HG03342 (cell line): ENCODE data around the gene GLIPR1L1.
"Not testable (repeated sequence)": the region's sequence is repeated elsewhere in the genome, so short reads cannot be mapped to it uniquely, and the experiment has no call there.

Source experiments
- ATAC-seq: cut with Tn5 transposase; IDR thresholded peaks from one replicate; pipeline ENCODE4 v1.9.1; 2021; ENCODE audit warnings: mild to moderate bottlenecking, moderate library complexity; ENCODE audit not compliant: unreplicated experiment

The GLIPR1L1 gene

GRCh38 chr12:75334384-75335030 lies at the start of gene GLIPR1L1:
TSS of gene GLIPR1L1 (plus strand) at chr12:75334670. CDS start at chr12:75334729, 59 bp downstream.
- peak; percentile 62 for ATAC-seq

- ATAC-seq, result no peak
These were observed 45.6 kb upstream of the GLIPR1L1 start for GRCh38 chr12:75288860-75289259.

- no peak for ATAC-seq
These were observed 44.7 kb upstream of the GLIPR1L1 start for GRCh38 chr12:75289753-75290152.

- no peak for ATAC-seq
These were observed 43.5 kb upstream of the GLIPR1L1 start for GRCh38 chr12:75291014-75291413.

- no peak for ATAC-seq
These were observed 40.1 kb upstream of the GLIPR1L1 start for GRCh38 chr12:75294336-75294735.

- ATAC-seq, result no peak
These were observed 39.7 kb upstream of the GLIPR1L1 start for GRCh38 chr12:75294797-75295196.

- ATAC-seq, result no peak
These were observed 32.2 kb upstream of the GLIPR1L1 start for GRCh38 chr12:75302225-75302624.

GRCh38 chr12:75302781-75303180 lies 31.7 kb upstream of the GLIPR1L1 start:
- no peak for ATAC-seq

- no peak for ATAC-seq
These were observed 28.8 kb upstream of the GLIPR1L1 start for GRCh38 chr12:75305412-75306332.

- ATAC-seq, result no peak
These were observed 26.2 kb upstream of the GLIPR1L1 start for GRCh38 chr12:75308279-75308678.

- no peak for ATAC-seq
These were observed 23.1 kb upstream of the GLIPR1L1 start for GRCh38 chr12:75311369-75311768.

GRCh38 chr12:75315518-75315917 lies 19.0 kb upstream of the GLIPR1L1 start:
- no peak for ATAC-seq

- no peak for ATAC-seq
These were observed 16.7 kb upstream of the GLIPR1L1 start for GRCh38 chr12:75317784-75318183.

GRCh38 chr12:75322464-75322863 lies 12.0 kb upstream of the GLIPR1L1 start:
- no peak for ATAC-seq

GRCh38 chr12:75323663-75324062 lies 10.8 kb upstream of the GLIPR1L1 start:
- no peak for ATAC-seq

- no peak for ATAC-seq
These were observed 6.8 kb upstream of the GLIPR1L1 start for GRCh38 chr12:75327642-75328041.

- peak; percentile 83 for ATAC-seq
These were observed 4.3 kb upstream of the GLIPR1L1 start, which contains the start of gene CAPS2 for GRCh38 chr12:75329918-75330826. TSS of gene CAPS2 (minus strand) at chr12:75330324. CDS start at chr12:75326498, 3,826 bp downstream.

- ATAC-seq, result peak; percentile 44
These were observed 3.4 kb downstream of the GLIPR1L1 start for GRCh38 chr12:75337905-75338304.

- ATAC-seq, result no peak
These were observed 7.4 kb downstream of the GLIPR1L1 start for GRCh38 chr12:75341873-75342272.

- no peak for ATAC-seq
These were observed 11.1 kb downstream of the GLIPR1L1 start for GRCh38 chr12:75345531-75345930.

GRCh38 chr12:75346215-75346614 lies 11.7 kb downstream of the GLIPR1L1 start:
- not testable (repeated sequence) for ATAC-seq
